HepG2 (cell line): ENCODE results near the gene DCAF6. TPM values are rescaled to one million over a fixed set of nuclear protein-coding genes. Genes with fewer than 3 reads are reported as not detected.

Source experiments
- ATAC-seq: fragments of 200-7000 bp; cut with Tn5 transposase; 3 replicates; pipeline ENCODE4 v1.9.1; 2020; ENCODE audit warnings: mild to moderate bottlenecking, moderate library complexity
- BruUV-seq: library from RNA; stranded (reverse); fragments of 400-500 nt; replicated peaks from 2 replicates; lab custom pipeline; 2021; lab: Mats Ljungman, UMichigan
- CTCF ChIA-PET: fragments of 300-600 bp; formaldehyde crosslinking; extraction: SDS; loops from one replicate; lab custom pipeline; 2021; ENCODE audit warnings: low total read pairs, inconsistent platforms, low intra/inter-chr PET ratio; lab: Yijun Ruan, JAX
- POLR2A ChIA-PET: fragments of 350-600 bp; sonication (Branson Sonifier 250); formaldehyde crosslinking; loops from one replicate; lab custom pipeline; 2020; ENCODE audit warnings: antibody characterized with exemption, inconsistent platforms; lab: Yijun Ruan, JAX
- DNase-seq: peaks from one replicate; pipeline ENCODE4 v3.0.0-alpha.2; 2015; ENCODE audit warnings: low spot score
- FAIRE-seq: peaks from 3 replicates; lab custom pipeline; 2011; peaks lifted over from hg19 to GRCh38; lab: Jason Lieb, UNC
- H2AFZ ChIP-seq: one replicate; pipeline ENCODE4 v1.6.1; 2011; ENCODE audit warnings: low read length, inconsistent platforms
- H3K27ac ChIP-seq: fragments of 300-600 bp; 3 replicates; pipeline ENCODE4 v1.8.0; 2011; ENCODE audit warnings: mixed run types, mild to moderate bottlenecking, mixed read lengths, low read length, inconsistent platforms; ENCODE audit not compliant: insufficient read depth; ENCODE audit errors: extremely low read length
- H3K27me3 ChIP-seq, 2 experiments: fragments of 200-600 bp in 1 of 2; 2 replicates in 1 of 2; 3 replicates in 1 of 2; pipeline versions ENCODE4 v1.6.0 to v1.8.0; 2011; ENCODE audit warnings: low read length in 2 of 2, mild to moderate bottlenecking in 2 of 2, moderate library complexity in 2 of 2, inconsistent platforms in 1 of 2; ENCODE audit not compliant: insufficient read depth in 2 of 2, control insufficient read depth in 1 of 2
- H3K36me3 ChIP-seq, 2 experiments: fragments of 200-600 bp in 1 of 2; replicated peaks in 1 of 2; 2 replicates in 1 of 2; 3 replicates in 1 of 2; pipeline versions ENCODE4 v1.5.1 to v1.8.0; 2011; ENCODE audit warnings: low read length in 2 of 2, inconsistent platforms in 1 of 2; ENCODE audit not compliant: insufficient read depth in 2 of 2, control insufficient read depth in 1 of 2
- H3K4me1 ChIP-seq: 2 replicates; pipeline ENCODE4 v1.5.1; 2012; ENCODE audit warnings: low read length, inconsistent platforms; ENCODE audit not compliant: insufficient read depth
- H3K4me2 ChIP-seq: 2 replicates; pipeline ENCODE4 v1.6.0; 2011; ENCODE audit warnings: low read depth, low read length, inconsistent platforms
- H3K4me3 ChIP-seq, 3 experiments: fragments of 200-600 bp in 1 of 3; sonication (generic), shearing (Covaris generic) in 1 of 3; replicated peaks in 1 of 3; 2 replicates each; pipeline ENCODE4 v1.5.1; 2011 to 2016; ENCODE audit warnings: low read length in 3 of 3, inconsistent platforms in 2 of 3, low read depth in 2 of 3, mild to moderate bottlenecking in 2 of 3, control low read depth in 1 of 3, mixed read lengths in 1 of 3; ENCODE audit not compliant: insufficient read depth in 1 of 3
- H3K79me2 ChIP-seq: one replicate; pipeline ENCODE4 v1.6.1; 2011; ENCODE audit warnings: low read length, inconsistent platforms; ENCODE audit not compliant: insufficient read depth
- H3K9ac ChIP-seq: 2 replicates; pipeline ENCODE4 v1.6.0; 2011; ENCODE audit warnings: mild to moderate bottlenecking, low read depth, low read length, inconsistent platforms; ENCODE audit not compliant: insufficient read depth
- H3K9me3 ChIP-seq: 2 replicates; pipeline ENCODE4 v1.5.1; 2012; ENCODE audit warnings: mild to moderate bottlenecking, low read length
- H4K20me1 ChIP-seq: 2 replicates; pipeline ENCODE4 v1.6.0; 2011; ENCODE audit warnings: inconsistent platforms, mild to moderate bottlenecking, low read length, moderate library complexity; ENCODE audit not compliant: insufficient read depth
- ARID2 ChIP-seq: sonication (generic); formaldehyde crosslinking; IDR thresholded peaks from 2 replicates; pipeline ENCODE4 v1.8.1; 2022; ENCODE audit warnings: mild to moderate bottlenecking, missing genetic modification reagents, borderline replicate concordance
- ATF2 ChIP-seq: sonication (generic); formaldehyde crosslinking; IDR thresholded peaks from 2 replicates; pipeline ENCODE4 v1.4.0; 2020; ENCODE audit warnings: missing genetic modification reagents
- PRDM10 ChIP-seq: sonication (generic); formaldehyde crosslinking; IDR thresholded peaks from 2 replicates; pipeline ENCODE4 v1.4.0; 2020; ENCODE audit warnings: low read depth, missing genetic modification reagents
- REL ChIP-seq: sonication (generic); formaldehyde crosslinking; conservative IDR thresholded peaks from 2 replicates; pipeline ENCODE4 v1.8.0; 2022; ENCODE audit warnings: mild to moderate bottlenecking, missing genetic modification reagents, moderate library complexity
- ZFP36L1 ChIP-seq: sonication (generic); formaldehyde crosslinking; IDR thresholded peaks from 2 replicates; pipeline ENCODE4 v1.8.0; 2022; ENCODE audit warnings: mild to moderate bottlenecking, missing genetic modification reagents, moderate library complexity
- in situ Hi-C: cut with HindIII; loops from 2 replicates; pipeline ENCODE4 v1.10.0; 2017; ENCODE audit warnings: low pct_unique_long_range_greater_than_20kb; ENCODE audit not compliant: extremely low pct_ligation_motif_present
- intact Hi-C: fragments of 100-400 bp; cut with micrococcal nuclease; formaldehyde crosslinking; loops from one replicate; pipeline ENCODE4 v1.10.0; 2022; ENCODE audit not compliant: unreplicated experiment
- polyA plus RNA-seq, 8 experiments: library from polyadenylated mRNA; depleted of rRNA in 3 of 8; stranded (reverse) in 7 of 8; unstranded in 1 of 8; fragments of >200 nt; fragmentation: Illumina TruSeq in 4 of 8; extraction: Trizol in 4 of 8; gene quantifications; 2 replicates each; pipeline versions ENCODE4 v1.2.1 to v1.2.3, GENCODE V29; 2011 to 2016; ENCODE audit warnings: low read depth in 4 of 8, missing spikeins in 1 of 8, mixed read lengths in 1 of 8; ENCODE audit not compliant: insufficient read depth in 1 of 8
- total RNA-seq, 5 experiments: library from RNA; depleted of rRNA; stranded (reverse); fragments of >200 nt; fragmentation: Illumina TruSeq; extraction: Trizol; gene quantifications; 2 replicates each; pipeline ENCODE4 v1.2.3, GENCODE V29; 2016; ENCODE audit warnings: low read depth in 1 of 5

The DCAF6 gene
- total and polyA plus RNA-seq, 2 of the 13 experiments (the other 11 are each of a cell fraction or from before 2014, with no cell fraction given) = 24.7 to 33.7 TPM

- CTCF ChIA-PET = no interaction called here
- no peak for FAIRE-seq
- in situ Hi-C loops (no loop called here), intact Hi-C loops (no loop called here)
- no peaks in the 10 kb centered on the region for H3K9me3 ChIP-seq
- no peak overlapping the region for H3K4me2 ChIP-seq
- no peak for ATAC-seq
- H3K27me3 ChIP-seq = no peaks in the 10 kb centered on the region
- DNase-seq = no peak
- H3K4me1 ChIP-seq = no peaks in the 10 kb centered on the region
- no peaks in the 10 kb centered on the region for H4K20me1 ChIP-seq
- BruUV-seq = no TSS peak
- H2AFZ ChIP-seq = no peak overlapping the region
- H3K36me3 ChIP-seq = peaks cover 6 to 19% of the 10 kb centered on the region in 2 experiments
- H3K27ac ChIP-seq = no peak overlapping the region
- no peak overlapping the region for H3K9ac ChIP-seq
- TF ChIP-seq REL (CRISPR knock-in tag) = no peak
- TF ChIP-seq ZFP36L1 = no peak
- TF ChIP-seq PRDM10 (CRISPR knock-in tag) = no peak
- no peak for TF ChIP-seq ATF2 (CRISPR knock-in tag)
- TF ChIP-seq ARID2 (CRISPR knock-in tag) = no peak
- H3K4me3 ChIP-seq = no peak overlapping the region
- POLR2A ChIA-PET = no interaction called here
- peaks cover 63% of the 10 kb centered on the region for H3K79me2 ChIP-seq
Observed at GRCh38 chr1:167957710-167958109, 21.2 kb downstream of the DCAF6 start.
